GM18520 (cell line): ENCODE data around the gene SLC43A1.
"Not testable (repeated sequence)": the region's sequence is repeated elsewhere in the genome, so short reads cannot be mapped to it uniquely, and the experiment has no call there.

Experiments
- ATAC-seq: cut with Tn5 transposase; IDR thresholded peaks from one replicate; pipeline ENCODE4 v1.9.1; 2021; ENCODE audit not compliant: unreplicated experiment

Gene SLC43A1

GRCh38 chr11:57515332-57516060, at the start of gene SLC43A1:
Gene SLC43A1 (minus strand): TSS chr11:57515702. CDS start chr11:57514111, 1,591 bp downstream.
- ATAC-seq: no peak

- no peak for ATAC-seq
These were observed 47.1 kb upstream of the SLC43A1 start for GRCh38 chr11:57562596-57562995.

DNA sequence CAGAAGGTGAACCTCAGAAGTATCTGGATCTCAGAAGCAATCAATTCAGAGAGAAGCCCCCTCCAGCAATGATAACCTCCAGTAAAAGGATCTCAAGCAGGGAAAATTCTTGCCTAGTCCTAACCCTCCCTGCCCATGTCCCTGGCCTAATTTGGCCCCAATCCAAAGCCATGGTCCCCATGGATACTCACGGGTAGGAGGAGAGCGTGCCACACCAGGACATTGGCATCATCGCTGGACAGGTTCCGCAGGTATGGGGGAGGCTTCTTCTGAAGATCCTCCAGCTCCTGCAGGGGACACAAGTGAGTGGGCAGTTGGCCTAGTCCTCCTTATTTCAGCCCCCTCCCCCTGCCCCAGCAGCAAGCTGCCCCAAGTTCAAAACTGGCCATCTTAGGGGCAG, 44.6 kb upstream of the SLC43A1 start:
- ATAC-seq: no peak

GRCh38 chr11:57556041-57556440, 40.5 kb upstream of the SLC43A1 start:
- no peak for ATAC-seq

- no peak for ATAC-seq
These were observed 39.9 kb upstream of the SLC43A1 start for GRCh38 chr11:57555393-57555792.

DNA sequence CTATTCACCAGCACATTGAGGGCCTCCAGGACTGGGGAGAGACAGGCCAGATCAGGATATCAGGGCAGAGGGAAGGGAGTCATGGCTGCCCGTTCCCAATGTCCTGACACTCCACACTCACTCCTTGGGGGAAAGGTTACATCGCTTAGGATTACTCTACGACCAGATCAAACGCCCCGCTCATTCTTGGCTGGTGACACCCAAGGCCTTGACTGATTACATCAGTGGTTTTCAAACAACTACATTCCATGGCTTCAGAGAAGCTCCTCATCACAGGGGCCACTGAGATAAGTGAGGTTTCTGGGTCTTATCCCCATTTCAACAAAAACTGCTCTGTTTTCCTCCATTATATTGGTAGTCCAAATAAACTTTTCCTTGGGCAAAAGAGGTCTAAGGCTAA, 37.0 kb upstream of the SLC43A1 start:
- no peak for ATAC-seq

DNA sequence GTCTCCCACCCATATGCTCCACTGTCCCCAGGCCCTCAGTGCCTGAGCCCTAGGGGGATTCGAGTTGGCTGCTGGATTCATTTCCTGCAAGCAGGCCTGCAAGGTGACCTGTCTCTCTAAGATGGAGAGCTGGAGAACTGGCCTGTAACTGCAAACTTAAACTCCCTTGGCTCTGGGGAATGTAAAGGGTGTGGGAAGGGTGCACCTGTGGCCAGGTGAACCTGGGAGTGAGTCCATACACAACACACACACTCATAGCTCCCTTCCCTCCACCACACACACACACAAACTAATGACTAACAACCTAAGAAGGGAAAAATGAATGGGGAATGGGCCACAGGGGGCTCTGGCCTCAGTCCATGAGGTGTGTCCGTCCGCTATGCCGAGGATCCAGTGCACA, 36.4 kb upstream of the SLC43A1 start:
- ATAC-seq: no peak

DNA sequence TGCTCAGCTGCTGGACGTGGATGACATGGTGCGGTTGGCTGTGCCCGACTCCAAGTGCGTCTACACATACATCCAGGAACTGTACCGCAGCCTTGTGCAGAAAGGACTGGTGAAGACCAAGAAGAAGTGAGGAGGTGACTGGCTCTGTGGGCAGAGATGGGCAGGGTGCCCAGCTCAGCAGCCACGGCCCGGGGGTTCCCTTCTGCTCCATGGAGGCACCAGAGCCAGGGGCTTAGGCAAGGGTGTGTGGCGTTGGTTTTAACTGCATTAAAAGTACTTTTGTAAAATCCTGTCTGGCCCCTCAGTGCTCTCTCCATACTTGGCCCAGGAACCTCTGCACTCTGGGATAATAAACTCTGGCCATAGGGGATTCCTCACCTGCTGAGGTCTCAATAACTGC, 34.5 kb upstream of the SLC43A1 start:
- ATAC-seq: no peak

- ATAC-seq: peak; percentile 69
These were observed 32.4 kb upstream of the SLC43A1 start for GRCh38 chr11:57547854-57548377.

GRCh38 chr11:57546869-57547475, 31.5 kb upstream of the SLC43A1 start:
- peak; percentile 54 for ATAC-seq

- no peak for ATAC-seq
These were observed 30.9 kb upstream of the SLC43A1 start for GRCh38 chr11:57546451-57546850.

- no peak for ATAC-seq
These were observed 30.4 kb upstream of the SLC43A1 start for GRCh38 chr11:57545883-57546282.

DNA sequence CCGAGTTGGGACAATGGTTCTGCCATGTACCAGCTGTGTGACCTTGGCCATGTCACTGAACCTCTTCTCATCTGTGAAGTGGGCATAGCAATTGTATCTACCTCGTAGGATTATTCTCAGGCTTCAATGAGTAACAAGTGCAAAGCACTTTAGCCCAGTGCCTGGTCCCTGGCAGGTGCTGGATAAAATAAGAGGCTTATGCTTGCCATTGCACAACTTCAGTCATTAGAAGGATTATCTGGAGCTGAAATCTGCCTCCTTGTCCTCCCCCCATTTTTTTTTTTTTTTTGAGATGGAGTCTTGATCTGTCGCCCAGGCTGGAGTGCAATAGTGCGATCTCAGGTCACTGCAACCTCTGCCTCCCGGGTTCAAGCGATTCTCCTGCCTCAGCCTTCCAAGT, 29.1 kb upstream of the SLC43A1 start:
- no peak for ATAC-seq

- ATAC-seq: no peak
These were observed 28.1 kb upstream of the SLC43A1 start for GRCh38 chr11:57543593-57543992.

DNA sequence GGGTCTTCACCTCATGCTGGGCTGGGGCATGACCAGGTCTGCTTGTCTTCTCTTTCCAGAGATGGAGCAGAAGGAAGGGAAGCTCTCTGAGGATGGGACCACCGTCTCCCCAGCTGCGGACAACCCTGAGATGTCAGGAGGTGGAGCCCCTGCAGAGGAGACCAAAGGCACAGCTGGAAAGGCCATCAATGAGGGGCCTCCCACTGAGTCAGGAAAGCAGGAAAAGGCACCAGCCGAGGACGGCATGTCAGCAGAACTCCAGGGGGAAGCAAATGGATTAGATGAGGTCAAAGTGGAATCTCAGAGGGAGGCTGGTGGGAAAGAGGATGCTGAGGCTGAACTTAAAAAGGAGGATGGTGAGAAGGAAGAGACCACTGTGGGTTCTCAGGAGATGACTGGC, 27.1 kb upstream of the SLC43A1 start:
- no peak for ATAC-seq

- ATAC-seq: no peak
These were observed 25.7 kb upstream of the SLC43A1 start for GRCh38 chr11:57541169-57541568.

DNA sequence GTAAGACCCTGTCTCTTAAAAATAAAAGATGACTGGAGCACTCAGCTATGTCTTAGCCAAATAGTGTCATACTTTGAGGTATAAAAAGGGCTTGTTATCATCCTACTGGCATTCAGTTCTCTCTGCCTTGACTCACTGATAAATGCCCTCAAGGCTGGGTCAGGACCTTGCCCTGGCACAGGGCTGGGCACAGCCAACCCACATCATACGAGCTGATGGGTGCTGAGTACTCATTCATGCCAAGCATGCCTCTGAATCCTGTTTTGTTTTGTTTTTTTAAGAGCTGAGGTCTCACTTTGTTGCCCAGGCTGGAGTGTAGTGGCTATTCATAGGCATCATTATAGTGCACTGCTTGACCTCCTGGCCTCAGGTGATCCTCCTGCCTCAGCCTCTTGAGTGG, 23.8 kb upstream of the SLC43A1 start:
- no peak for ATAC-seq

DNA sequence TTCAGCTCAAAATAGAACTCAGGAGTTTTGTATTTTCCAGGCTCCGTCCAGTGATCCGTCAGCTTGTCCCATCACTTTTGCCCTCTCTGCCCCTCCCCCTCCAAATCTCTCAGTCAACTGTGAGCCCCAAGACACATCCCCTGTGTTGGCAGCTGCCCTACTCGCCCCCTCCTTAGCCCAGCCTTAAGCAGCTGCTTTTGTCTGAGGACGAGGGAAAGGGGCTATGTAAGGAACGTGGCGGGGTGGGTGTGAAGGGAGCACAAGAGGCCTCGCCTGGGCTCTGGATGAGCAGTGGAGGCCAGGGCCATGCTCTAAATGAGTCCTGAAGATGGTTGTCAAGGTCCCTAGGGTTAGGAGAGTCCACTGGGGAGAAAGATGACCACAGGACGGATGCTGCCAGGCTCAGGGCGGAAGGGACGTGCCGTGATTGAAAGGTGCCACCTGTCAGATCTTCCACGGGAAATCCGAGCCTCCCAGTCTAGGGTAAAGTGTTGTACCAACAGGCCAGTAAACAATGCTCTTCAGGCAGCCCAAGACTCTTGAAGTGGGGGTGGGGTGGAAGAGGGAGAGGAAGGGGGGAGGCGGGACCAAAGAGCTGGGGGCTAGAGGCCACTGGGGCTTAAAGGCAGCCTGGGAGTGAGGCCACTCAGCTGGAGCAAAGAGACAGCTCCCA, 21.6 kb upstream of the SLC43A1 start, which contains the start of gene SMTNL1:
SMTNL1 (plus strand) TSS at position 649 of the 673 bp plus-strand sequence. CDS start 5,048 bp downstream, outside the sequence.
- ATAC-seq: no peak

GRCh38 chr11:57534449-57534848, 18.9 kb upstream of the SLC43A1 start:
- not testable (repeated sequence) for ATAC-seq

DNA sequence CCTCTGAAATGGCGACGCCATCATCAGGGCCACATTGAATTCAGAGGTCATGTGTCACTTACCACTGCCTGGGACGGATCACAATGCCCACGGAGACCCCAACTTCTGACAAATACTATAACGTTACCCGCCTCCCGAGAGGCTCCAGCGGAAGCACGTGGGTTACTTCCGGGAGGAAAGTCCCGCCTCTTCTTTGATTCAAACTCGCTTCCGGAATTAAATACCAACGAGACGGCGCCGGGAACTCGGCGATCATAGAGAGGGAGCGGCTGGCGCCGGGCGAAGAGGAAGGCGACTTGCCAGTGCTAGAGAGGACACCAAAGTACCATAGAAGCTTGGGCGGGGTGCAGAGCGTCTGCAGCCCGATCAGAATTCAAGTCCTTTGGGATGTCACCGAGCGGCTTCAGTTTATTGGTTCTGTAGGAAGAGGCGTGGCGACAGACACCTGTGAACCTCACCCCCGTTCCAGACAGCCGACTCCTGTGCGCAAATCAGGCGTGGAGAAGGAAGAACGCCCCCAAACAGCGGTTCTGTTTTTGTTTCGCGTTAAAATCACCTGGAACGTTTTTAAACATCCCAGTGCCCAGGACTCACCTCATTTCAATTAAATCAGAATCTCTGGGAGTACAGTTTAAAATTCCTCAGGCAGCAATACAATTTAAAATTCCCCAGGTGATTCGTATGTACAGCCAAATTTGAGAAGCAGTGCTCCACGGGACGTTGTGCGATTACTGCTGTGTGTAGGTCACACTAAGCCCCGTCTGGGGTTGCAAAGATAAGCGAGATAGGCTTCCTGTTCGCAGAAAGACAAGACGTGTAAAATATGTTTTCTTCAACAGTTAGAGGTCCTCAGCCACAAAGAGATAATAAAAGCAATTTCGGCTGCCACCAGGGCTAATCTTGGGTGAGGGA, 15.3 kb upstream of the SLC43A1 start, which contains the start of gene TIMM10:
TIMM10 (minus strand) TSS at position 159 of the 912 bp plus-strand sequence. CDS start 565 bp downstream, outside the sequence.
- peak; percentile 100 for ATAC-seq

DNA sequence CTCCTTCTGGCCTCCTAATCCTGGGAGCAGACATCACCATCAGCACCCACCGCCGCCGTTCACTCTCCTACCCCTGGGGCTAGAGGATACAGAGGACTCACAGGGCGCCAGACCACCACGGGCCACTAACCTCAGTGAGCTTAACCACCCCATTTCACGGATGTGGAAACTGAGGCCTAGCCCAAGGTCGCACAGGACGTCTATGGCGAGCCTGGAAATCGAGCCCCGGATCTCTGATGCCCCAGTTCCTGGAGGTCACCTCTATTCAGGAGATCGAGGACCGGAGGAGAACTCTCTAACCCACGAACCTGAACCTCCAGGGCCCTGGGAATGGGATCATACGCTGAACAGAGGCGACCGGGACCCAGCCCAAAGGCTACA, 14.7 kb upstream of the SLC43A1 start:
- no peak for ATAC-seq
